NCI-H2029 (cell line): ENCODE measurements around the gene NFKBIE.
A peak's percentile ranks its signal among the peaks of the same experiment; 100 is the strongest.

Experiments used
- DNase-seq: peaks from one replicate; lab custom pipeline; 2025; lab: John Stamatoyannopoulos, UW

The NFKBIE gene

DNA sequence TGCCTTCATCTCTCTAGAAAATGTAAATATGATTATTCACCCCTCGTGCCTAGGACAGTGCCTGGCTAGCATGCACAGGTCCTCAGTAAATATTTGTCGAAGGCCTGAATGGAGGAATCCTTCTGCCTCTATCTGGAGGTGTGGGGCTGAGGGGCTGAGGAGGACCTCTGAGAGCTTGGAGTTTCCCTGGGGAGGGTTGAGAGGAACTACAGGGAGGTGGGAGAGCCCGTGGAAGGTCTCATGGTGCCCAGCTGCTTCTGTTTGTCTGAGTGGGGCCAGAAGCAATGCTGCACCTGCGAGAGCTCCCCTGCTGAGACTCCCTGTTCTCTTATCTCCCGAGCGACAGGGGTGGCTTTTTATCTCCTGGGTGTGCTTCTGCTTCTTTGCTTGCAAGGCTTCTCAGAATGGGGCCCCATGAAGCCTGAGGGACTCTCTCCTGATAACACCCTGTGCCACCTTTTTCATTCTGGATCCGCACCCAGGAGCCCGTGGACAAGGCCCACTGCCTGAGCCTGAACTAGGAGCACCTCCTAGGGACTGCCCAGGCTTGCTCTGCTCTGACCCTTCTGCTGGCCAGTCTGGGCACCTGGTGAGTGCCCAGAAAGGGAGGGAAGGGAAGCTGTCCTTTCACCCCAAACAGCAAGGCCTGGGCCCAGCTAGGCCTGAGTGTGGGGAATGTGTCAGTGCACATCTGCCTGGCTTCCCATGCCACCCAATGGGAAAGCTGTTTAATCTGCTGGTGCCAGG lies 39.6 kb downstream of the NFKBIE start:
- no peak for DNase-seq

DNA sequence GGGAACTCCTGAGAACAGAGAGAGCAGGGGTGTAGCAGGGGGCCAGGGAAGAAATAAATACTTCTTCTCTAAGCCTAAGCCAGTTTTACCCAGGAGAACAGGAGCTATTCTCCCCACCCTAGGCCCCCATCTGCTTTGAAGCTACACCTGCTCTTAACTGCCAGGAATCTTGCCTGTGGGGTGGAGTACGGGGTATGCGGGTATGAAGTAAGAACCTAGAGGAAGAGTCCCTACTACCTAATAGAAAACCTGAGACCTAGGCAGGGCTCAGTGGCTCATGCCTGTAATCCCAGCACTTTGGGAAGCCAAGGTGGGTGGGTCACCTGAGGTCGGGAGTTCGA lies 40.4 kb downstream of the NFKBIE start:
- no peak for DNase-seq

DNA sequence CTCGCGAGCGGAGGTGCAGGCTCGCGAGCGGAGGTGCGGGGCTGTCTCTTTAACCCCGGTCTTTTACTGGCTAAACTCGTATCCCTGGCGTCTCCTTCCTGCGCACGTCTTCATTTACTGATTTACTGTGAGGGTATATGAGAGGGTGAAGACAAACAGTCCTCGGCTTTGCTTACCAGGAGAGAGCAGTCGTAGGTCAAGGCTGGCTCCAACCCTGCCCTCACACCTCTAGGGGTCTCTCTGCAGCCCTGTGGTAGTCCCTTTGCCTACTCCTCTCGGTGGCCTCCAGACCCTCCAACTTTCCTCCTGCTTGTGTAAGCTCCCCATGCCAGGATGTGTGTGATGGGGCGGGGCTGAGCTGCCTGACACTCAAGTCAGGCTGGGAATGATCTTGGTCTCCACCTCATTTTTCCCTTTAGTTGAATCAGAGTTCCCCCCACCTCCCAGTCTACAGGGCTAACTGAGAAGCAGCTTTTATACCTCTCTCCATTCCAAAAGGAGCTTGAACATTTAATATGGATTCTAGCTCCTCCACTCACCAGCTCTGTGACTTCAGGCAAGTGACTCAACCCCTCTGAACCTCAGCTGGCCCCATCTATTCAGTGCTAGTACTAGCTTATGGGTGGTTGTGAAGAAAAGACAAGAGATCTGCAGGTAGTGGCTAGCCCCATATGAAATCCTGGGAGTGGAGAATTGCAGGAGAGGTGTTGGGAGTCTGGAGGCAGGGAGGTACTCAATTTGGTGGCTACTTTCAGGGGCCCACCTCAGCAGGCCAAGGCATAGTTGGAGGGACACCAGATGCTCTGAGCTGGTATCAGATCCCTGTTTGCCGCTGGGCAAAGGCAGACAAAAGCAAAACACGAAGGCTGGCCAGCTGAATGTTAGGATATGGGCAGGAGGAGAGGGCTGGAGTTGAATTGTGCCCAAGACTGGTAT lies 41.1 kb downstream of the NFKBIE start:
- DNase-seq, result no peak

DNA sequence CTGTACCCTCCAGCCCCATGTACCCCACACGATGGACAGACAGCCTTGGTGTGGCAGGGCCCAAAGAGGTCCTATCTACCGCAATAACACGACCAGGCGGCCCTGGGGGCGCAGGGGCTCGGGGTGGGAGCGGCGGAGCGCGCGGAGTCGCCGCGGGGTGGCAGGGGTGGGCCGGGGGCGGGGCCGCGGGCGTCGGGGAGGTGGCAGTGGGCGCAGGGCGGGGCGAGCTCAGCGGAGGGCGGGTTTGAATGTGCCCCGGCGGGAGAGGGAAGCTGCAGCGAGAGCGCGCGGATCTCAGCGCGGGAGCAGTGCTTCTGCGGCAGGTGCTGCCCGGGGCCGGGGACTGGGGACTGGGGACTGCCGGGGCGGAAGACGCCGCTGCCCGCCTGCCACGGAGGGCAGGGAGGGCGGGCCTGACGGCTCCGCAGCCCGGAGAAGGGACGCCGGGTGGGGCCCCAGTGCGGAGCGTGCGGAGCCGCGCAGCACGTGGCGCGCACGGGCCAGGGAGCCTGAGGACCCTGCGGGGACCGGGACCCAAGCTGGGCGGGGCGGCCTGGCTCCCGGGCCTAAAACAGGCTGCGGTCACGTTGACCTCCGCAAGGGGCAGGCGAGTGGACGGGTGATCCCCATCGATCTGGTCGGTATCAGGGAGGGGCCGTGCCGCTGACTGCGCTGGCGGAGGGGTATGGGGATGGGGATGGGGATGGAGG lies 41.9 kb downstream of the NFKBIE start, which contains the start of gene SLC29A1:
TSS of gene SLC29A1 (plus strand) at position 277 of the 710 bp plus-strand sequence. CDS start 3,719 bp downstream, outside the sequence.
- peak; percentile 45 for DNase-seq

DNA sequence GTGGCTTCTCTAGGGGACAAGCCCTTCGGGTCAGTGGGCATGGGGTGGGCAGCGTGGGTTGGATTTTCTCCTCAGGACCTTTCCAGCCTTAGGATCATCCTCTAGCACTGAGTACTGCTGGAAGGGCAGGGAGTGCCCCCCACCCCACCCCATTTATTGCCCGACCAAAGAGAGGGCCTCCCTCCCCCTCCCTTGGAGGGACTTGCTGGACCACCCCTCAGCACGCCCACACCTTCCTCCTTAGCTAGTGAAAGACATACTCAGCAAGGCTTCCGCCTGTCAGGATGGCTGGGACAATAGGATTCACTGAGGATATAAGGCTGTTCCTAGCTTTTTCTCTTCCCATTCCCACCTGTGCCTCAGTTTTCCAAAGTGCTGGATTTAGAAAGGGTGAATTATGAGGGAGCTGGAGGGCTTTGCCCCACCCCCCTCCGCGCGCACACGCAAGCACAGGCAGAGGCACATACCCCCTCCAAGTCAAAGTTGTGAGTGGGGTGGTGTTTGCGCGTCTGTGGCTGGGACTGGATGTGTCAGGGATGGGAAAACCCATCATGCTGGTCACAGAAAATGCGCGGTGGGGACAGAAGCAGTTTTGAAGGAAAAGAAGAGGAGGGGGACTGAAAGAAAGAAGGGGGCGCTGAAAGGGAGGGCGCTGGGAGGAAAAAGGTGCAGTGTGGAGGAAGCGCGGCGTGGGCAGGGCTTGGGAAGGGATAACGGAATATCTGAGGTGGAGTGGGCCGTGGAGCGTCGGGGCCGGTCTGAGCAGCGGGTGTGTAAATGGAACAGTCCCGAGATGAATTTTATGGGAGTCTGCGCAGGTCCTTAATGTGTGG lies 42.6 kb downstream of the NFKBIE start:
- no peak for DNase-seq

DNA sequence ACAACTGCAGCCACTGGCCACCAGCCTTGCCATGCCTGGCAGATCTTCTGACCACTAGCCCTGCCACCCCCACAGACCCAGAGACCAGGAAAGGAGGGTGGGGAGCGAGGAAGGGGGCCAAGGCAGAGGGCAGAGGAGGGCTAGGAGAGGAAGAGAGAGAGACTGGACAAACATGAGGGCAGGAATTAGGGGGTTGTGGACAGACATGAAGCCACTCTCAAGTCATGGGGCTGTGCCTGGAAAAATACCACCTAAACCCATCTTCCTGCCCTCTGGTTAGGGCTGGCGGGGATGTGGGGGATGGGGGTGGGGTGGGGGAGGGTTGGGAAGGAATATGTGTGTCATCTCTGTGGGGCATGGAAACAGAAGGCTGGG lies 43.4 kb downstream of the NFKBIE start:
- no peak for DNase-seq

DNA sequence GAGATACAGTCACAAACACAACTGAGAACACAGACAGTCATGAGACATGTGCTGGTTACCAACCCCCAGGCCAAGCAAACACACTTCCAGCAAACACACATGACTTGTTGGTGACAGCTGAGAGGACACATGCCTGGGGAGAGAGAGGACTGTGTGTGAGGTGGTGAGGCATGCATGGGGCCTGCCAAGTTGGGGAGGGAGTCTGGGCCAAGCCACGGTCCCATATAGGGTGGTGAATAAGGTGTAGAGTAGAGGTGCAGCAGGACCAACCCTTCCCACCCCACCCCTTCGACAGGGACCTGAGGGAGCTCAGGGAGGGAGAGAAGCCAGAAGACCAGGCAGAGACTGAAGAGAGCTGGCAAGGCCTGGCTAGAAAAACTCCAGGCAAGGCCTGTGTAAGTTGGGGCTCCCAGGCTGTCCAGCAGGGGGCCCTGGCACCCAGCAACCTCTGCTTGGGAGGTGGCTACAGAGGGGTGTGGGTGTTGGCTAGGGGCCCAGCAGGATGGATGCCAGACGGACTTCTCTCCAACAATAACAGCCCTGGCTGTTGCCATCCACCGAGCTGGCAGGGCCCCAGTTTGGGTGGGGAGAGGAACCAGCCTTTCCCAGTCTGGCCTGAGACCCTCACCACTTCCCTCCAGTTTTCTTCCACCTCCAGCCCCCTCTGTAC lies 43.9 kb downstream of the NFKBIE start:
- peak; percentile 90 for DNase-seq

DNA sequence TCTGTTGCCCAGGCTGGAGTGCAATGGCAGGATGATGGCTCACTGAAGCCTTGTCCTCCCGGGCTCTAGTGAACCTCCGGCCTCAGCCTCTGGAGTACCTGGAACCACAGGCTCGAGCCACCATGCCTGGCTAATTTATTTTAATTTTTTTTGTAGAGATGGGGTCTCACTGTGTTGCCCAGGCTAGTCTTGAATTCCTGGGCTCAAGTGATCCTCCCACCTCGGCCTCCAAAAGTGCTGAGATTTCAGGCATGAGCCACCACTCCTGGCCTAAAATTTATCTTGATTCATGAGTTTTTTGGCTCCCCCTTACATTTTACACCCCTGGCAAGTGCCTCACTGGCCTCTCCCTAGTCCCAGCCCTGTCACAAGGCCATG lies 44.4 kb downstream of the NFKBIE start:
- DNase-seq, result no peak

DNA sequence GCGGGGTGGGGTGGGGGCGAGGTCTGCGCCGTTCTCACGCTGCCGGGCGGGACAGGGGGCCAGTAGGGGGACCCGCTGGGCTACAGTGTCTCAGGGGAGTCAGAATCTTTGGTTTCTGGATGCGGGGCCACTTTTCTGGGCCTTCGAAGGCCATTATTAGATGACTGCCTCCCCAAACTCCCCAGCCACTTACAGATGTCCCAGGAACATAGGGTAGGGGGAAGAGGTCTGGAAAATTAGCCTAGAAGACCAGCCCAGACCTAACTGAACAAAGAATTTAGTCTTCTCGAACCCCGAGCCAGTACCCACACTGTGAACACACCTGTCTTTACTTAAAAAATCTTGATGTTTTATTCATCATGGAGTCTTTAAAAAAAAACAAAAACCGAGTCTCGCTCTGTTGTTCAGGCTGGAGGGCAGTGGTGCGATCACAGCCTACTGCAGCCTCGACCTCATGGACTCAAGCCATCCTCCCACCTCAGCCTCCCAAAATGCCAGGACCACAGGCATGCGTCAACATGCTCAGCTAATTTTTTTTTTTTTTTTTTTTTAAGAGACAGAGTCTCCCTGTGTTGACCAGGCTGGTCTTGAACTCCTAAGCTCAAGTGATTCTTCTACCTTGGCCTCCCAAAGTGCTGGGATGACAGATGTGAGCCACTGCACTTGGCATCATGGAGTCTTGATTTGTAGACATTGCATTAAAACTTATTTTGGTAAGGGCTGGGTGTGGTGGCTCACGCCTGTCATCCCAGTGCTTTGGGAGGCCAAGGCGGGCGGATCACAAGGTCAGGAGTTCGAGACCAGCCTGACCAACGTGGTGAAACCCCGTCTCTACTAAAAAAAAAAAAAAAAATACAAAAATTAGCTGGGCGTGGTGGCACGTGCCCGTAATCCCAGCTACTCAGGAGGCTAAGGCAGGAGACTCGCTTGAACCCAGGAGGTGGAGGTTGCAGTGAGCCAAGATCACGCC lies 45.3 kb downstream of the NFKBIE start:
- no peak for DNase-seq

DNA sequence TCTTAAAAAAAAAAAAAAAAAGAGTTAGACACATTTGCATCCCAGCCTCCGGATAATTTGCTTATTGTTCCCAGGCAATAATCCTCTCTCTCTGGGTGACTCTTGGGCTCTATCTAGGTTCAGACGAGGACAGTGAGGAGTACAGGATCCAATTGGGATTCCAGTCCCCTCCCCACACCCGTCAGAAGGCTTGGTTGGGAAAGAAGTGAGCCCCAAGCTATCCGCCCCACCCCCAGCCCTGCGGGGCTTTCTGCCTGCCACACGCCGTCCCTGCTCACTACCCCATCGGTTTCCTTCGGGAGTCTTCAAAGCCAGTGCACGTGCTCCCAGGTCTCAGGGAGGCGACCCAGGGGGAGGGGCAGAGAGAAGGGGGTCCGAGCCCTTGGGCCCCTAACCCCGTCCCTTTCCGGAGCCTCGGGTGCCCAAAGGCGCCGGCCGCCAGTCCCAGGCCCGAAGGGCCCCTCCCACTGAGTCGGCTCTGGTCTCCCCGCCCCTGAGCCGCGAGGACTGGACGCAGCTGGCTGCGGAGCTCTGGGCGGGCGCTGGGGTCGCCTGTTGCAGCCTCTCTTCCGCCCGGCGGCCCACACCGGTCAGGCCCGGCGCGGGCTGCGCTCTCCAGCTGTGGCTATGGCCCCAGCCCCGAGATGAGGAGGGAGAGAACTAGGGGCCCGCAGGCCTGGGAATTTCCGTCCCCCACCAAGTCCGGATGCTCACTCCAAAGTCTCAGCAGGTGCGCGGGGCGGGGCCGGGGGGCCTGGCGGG lies 46.1 kb downstream of the NFKBIE start:
- peak; percentile 54 for DNase-seq

DNA sequence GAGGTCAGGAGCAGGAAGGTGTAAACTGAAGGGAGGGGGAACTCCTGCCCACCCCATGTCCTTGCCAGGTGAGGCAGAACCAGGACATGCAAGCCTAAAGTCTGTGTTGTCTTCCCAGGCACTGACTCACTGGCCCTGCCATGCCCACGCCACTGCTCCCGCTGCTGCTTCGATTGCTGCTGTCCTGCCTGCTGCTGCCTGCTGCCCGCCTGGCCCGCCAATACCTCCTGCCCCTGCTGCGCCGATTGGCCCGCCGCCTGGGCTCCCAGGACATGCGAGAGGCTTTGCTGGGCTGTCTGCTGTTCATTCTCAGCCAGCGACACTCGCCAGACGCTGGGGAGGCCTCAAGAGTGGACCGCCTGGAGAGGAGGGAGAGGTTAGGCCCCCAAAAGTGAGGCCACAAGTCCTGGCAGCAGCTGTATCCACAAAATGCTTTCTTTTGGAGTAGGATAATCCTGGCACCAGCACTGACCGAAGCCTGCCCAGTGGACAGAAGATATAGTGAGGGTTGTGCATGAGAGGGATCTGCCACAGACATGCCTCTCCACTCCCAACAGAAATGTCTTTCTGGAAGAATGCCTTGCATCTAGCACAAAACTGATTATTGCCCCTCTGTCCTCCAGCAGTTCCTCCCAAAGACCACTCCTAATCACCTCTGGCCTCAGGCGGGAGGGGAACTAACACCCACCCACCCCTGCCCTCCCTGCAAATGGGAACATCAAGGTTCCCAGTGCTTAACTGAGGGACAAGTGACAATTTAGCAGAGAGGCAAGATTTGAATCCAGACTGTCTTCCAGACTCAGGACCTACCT lies 47.8 kb downstream of the NFKBIE start:
- peak; percentile 26 for DNase-seq

DNA sequence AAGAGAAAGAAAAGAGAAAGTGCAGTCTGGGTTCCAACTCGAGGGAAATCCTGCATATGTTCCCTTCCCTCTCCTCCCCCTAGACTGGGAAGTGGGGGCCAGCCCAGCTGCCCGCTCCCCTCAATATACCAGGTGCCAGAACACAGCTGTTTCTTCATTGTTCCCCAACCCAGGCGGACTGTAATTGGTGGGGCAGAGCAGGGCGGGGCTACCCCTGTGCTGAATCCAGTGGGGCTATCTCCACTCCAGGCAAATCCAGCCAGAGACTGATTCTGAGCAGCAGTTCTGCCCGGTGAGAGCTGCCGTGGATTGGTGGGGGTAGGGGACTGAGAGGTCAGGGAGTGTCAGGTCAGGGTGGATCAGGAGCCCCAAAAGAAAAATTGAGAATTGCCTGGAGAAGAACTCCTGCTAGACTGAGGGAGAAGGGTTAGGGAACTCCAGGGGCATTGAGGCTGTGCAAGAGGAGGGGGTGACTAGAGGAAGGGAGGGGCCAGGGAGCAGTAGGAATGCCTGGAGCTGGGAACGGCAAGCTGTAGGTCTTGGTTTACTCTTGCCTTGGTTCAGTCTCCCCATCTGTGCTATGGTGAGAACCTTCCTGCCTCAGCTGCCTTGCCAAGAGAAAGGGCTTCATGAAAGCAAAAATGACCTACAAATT lies 48.5 kb downstream of the NFKBIE start, which contains the start of gene MYMX:
TSS of gene MYMX (plus strand) at position 250 of the 655 bp plus-strand sequence. CDS start 546 bp downstream, outside the sequence.
- no peak for DNase-seq

DNA sequence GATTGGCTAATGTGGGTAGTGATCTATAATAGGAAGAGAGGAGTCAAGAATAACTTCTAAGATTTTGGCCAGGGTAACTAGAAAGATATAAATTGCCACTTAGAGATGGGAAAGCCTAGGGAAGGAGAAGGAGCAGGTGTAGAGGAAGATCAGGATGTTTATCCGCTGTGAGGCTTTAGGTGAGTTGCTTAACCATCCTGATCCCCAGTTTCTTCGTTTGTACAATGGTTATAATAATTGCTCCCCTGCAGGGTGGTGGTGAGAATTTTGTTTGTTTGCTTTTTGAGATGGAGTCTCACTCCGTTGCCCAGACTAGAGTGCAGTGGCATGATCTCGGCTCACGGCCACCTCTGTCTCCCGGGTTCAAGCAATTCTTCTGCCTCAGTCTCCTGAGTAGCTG lies 51.0 kb downstream of the NFKBIE start:
- no peak for DNase-seq

DNA sequence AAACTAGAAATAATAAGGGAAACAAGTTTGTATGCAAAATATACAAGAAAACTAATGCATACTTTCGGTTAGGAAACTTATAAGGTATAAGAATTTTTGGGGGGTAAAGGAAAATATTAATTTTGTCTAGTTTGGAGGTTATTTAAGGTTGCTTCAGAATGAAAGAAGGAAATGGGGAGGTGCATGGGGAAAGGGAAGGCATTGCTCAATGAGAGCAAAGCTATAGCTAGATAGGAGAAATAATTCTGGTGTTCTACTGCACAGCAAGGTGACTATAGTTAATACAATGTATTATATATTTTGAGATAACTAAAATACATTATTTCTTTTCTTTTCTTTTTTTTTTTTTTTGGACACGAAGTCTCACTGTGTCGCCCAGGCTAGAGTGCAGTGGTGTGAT lies 54.1 kb downstream of the NFKBIE start:
- DNase-seq, result no peak
